HepG2 (cell line): Measurements from ENCODE around the gene GPC3. TPM values are rescaled to one million over a fixed set of nuclear protein-coding genes. Genes with fewer than 3 reads are reported as not detected.

ENCODE experiments used
- ATAC-seq: fragments of 200-7000 bp; cut with Tn5 transposase; 3 replicates; pipeline ENCODE4 v1.9.1; 2020; ENCODE audit warnings: mild to moderate bottlenecking, moderate library complexity
- BruUV-seq: library from RNA; stranded (reverse); fragments of 400-500 nt; replicated peaks from 2 replicates; lab custom pipeline; 2021; lab: Mats Ljungman, UMichigan
- CTCF ChIA-PET: fragments of 300-600 bp; formaldehyde crosslinking; extraction: SDS; loops from one replicate; lab custom pipeline; 2021; ENCODE audit warnings: low total read pairs, inconsistent platforms, low intra/inter-chr PET ratio; lab: Yijun Ruan, JAX
- POLR2A ChIA-PET: fragments of 350-600 bp; sonication (Branson Sonifier 250); formaldehyde crosslinking; loops from one replicate; lab custom pipeline; 2020; ENCODE audit warnings: antibody characterized with exemption, inconsistent platforms; lab: Yijun Ruan, JAX
- DNase-seq: peaks from one replicate; pipeline ENCODE4 v3.0.0-alpha.2; 2015; ENCODE audit warnings: low spot score
- FAIRE-seq: peaks from 3 replicates; lab custom pipeline; 2011; peaks lifted over from hg19 to GRCh38; lab: Jason Lieb, UNC
- H2AFZ ChIP-seq: one replicate; pipeline ENCODE4 v1.6.1; 2011; ENCODE audit warnings: low read length, inconsistent platforms
- H3K27ac ChIP-seq: fragments of 300-600 bp; 3 replicates; pipeline ENCODE4 v1.8.0; 2011; ENCODE audit warnings: mixed run types, mild to moderate bottlenecking, mixed read lengths, low read length, inconsistent platforms; ENCODE audit not compliant: insufficient read depth; ENCODE audit errors: extremely low read length
- H3K27me3 ChIP-seq, 2 experiments: fragments of 200-600 bp in 1 of 2; 2 replicates in 1 of 2; 3 replicates in 1 of 2; pipeline versions ENCODE4 v1.6.0 to v1.8.0; 2011; ENCODE audit warnings: low read length in 2 of 2, mild to moderate bottlenecking in 2 of 2, moderate library complexity in 2 of 2, inconsistent platforms in 1 of 2; ENCODE audit not compliant: insufficient read depth in 2 of 2, control insufficient read depth in 1 of 2
- H3K36me3 ChIP-seq, 2 experiments: fragments of 200-600 bp in 1 of 2; replicated peaks in 1 of 2; 2 replicates in 1 of 2; 3 replicates in 1 of 2; pipeline versions ENCODE4 v1.5.1 to v1.8.0; 2011; ENCODE audit warnings: low read length in 2 of 2, inconsistent platforms in 1 of 2; ENCODE audit not compliant: insufficient read depth in 2 of 2, control insufficient read depth in 1 of 2
- H3K4me1 ChIP-seq: 2 replicates; pipeline ENCODE4 v1.5.1; 2012; ENCODE audit warnings: low read length, inconsistent platforms; ENCODE audit not compliant: insufficient read depth
- H3K4me2 ChIP-seq: 2 replicates; pipeline ENCODE4 v1.6.0; 2011; ENCODE audit warnings: low read depth, low read length, inconsistent platforms
- H3K4me3 ChIP-seq, 3 experiments: fragments of 200-600 bp in 1 of 3; sonication (generic), shearing (Covaris generic) in 1 of 3; replicated peaks in 1 of 3; 2 replicates each; pipeline ENCODE4 v1.5.1; 2011 to 2016; ENCODE audit warnings: low read length in 3 of 3, inconsistent platforms in 2 of 3, low read depth in 2 of 3, mild to moderate bottlenecking in 2 of 3, control low read depth in 1 of 3, mixed read lengths in 1 of 3; ENCODE audit not compliant: insufficient read depth in 1 of 3
- H3K79me2 ChIP-seq: one replicate; pipeline ENCODE4 v1.6.1; 2011; ENCODE audit warnings: low read length, inconsistent platforms; ENCODE audit not compliant: insufficient read depth
- H3K9ac ChIP-seq: 2 replicates; pipeline ENCODE4 v1.6.0; 2011; ENCODE audit warnings: mild to moderate bottlenecking, low read depth, low read length, inconsistent platforms; ENCODE audit not compliant: insufficient read depth
- H3K9me3 ChIP-seq: 2 replicates; pipeline ENCODE4 v1.5.1; 2012; ENCODE audit warnings: mild to moderate bottlenecking, low read length
- H4K20me1 ChIP-seq: 2 replicates; pipeline ENCODE4 v1.6.0; 2011; ENCODE audit warnings: inconsistent platforms, mild to moderate bottlenecking, low read length, moderate library complexity; ENCODE audit not compliant: insufficient read depth
- FOXA1 ChIP-seq, 2 experiments: fragments of 450-650 bp in 1 of 2; sonication (generic) in 1 of 2; formaldehyde crosslinking in 1 of 2; IDR thresholded peaks; 2 replicates each; pipeline versions ENCODE4 v1.4.0 to v1.6.1; 2016 to 2020; ENCODE audit warnings: missing genetic modification reagents in 1 of 2
- HNRNPLL ChIP-seq: fragments of 200-400 bp; formaldehyde crosslinking; IDR thresholded peaks from 2 replicates; pipeline ENCODE4 v1.6.1; 2017; ENCODE audit warnings: mild to moderate bottlenecking, low read depth, low read length; ENCODE audit not compliant: poor library complexity, severe bottlenecking
- KAT2B ChIP-seq: fragments of 150-350 bp; IDR thresholded peaks from 2 replicates; pipeline ENCODE4 v1.6.1; 2014; ENCODE audit warnings: low read depth, low read length, borderline replicate concordance
- NCOR1 ChIP-seq: fragments of 200-600 bp; sonication (generic); IDR thresholded peaks from 2 replicates; pipeline ENCODE4 v1.7.0; 2017; ENCODE audit warnings: antibody characterized with exemption, low read length, borderline replicate concordance
- PRMT3 ChIP-seq: sonication (generic); formaldehyde crosslinking; IDR thresholded peaks from 2 replicates; pipeline ENCODE4 v1.8.1; 2022; ENCODE audit warnings: low read depth, mild to moderate bottlenecking, moderate library complexity, missing genetic modification reagents, borderline replicate concordance
- RBM22 ChIP-seq: fragments of 200-400 bp; formaldehyde crosslinking; optimal IDR thresholded peaks from 2 replicates; pipeline ENCODE3; 2017; ENCODE audit warnings: mild to moderate bottlenecking, low read length, moderate library complexity
- TAF15 ChIP-seq: fragments of 200-400 bp; formaldehyde crosslinking; IDR thresholded peaks from one replicate; pipeline ENCODE4 v1.6.1; 2018; ENCODE audit warnings: mild to moderate bottlenecking, low read depth, low read length; ENCODE audit not compliant: poor library complexity, severe bottlenecking
- ZNF121 ChIP-seq: sonication (generic); formaldehyde crosslinking; IDR thresholded peaks from 2 replicates; pipeline ENCODE4 v1.5.0; 2020; ENCODE audit warnings: mild to moderate bottlenecking, missing genetic modification reagents
- ZNF160 ChIP-seq: sonication (generic); formaldehyde crosslinking; IDR thresholded peaks from 2 replicates; pipeline ENCODE4 v1.8.0; 2022; ENCODE audit warnings: mild to moderate bottlenecking, inconsistent platforms, missing genetic modification reagents
- ZNF180 ChIP-seq: sonication (generic); formaldehyde crosslinking; IDR thresholded peaks from 2 replicates; pipeline ENCODE4 v1.4.0; 2020; ENCODE audit warnings: low read depth, missing genetic modification reagents, borderline replicate concordance
- ZNF234 ChIP-seq: sonication (generic); formaldehyde crosslinking; conservative IDR thresholded peaks from 2 replicates; pipeline ENCODE4 v1.5.1; 2020; ENCODE audit warnings: mild to moderate bottlenecking, missing genetic modification reagents
- ZNF337 ChIP-seq: sonication (generic); formaldehyde crosslinking; IDR thresholded peaks from 2 replicates; pipeline ENCODE4 v1.5.1; 2020; ENCODE audit warnings: missing genetic modification reagents, low read depth, mild to moderate bottlenecking, borderline replicate concordance
- ZNF367 ChIP-seq: sonication (generic); formaldehyde crosslinking; IDR thresholded peaks from 2 replicates; pipeline ENCODE4 v1.4.0; 2020; ENCODE audit warnings: missing genetic modification reagents, borderline replicate concordance
- ZNF768 ChIP-seq: sonication (generic); formaldehyde crosslinking; IDR thresholded peaks from 2 replicates; pipeline ENCODE4 v1.4.0; 2020; ENCODE audit warnings: missing genetic modification reagents
- ZNF780A ChIP-seq: sonication (generic); formaldehyde crosslinking; IDR thresholded peaks from 2 replicates; pipeline ENCODE4 v1.8.0; 2022; ENCODE audit warnings: mild to moderate bottlenecking, missing genetic modification reagents, moderate library complexity
- WGBS: methylation state at CpG from one replicate; pipeline ENCODE4 v1.1.6; 2017; ENCODE audit warnings: low lambda C conversion rate; 5-methylcytosine and 5-hydroxymethylcytosine counted together
- in situ Hi-C: cut with HindIII; loops from 2 replicates; pipeline ENCODE4 v1.10.0; 2017; ENCODE audit warnings: low pct_unique_long_range_greater_than_20kb; ENCODE audit not compliant: extremely low pct_ligation_motif_present
- intact Hi-C: fragments of 100-400 bp; cut with micrococcal nuclease; formaldehyde crosslinking; loops from one replicate; pipeline ENCODE4 v1.10.0; 2022; ENCODE audit not compliant: unreplicated experiment
- polyA plus RNA-seq, 8 experiments: library from polyadenylated mRNA; depleted of rRNA in 3 of 8; stranded (reverse) in 7 of 8; unstranded in 1 of 8; fragments of >200 nt; fragmentation: Illumina TruSeq in 4 of 8; extraction: Trizol in 4 of 8; gene quantifications; 2 replicates each; pipeline versions ENCODE4 v1.2.1 to v1.2.3, GENCODE V29; 2011 to 2016; ENCODE audit warnings: low read depth in 4 of 8, missing spikeins in 1 of 8, mixed read lengths in 1 of 8; ENCODE audit not compliant: insufficient read depth in 1 of 8
- total RNA-seq, 5 experiments: library from RNA; depleted of rRNA; stranded (reverse); fragments of >200 nt; fragmentation: Illumina TruSeq; extraction: Trizol; gene quantifications; 2 replicates each; pipeline ENCODE4 v1.2.3, GENCODE V29; 2016; ENCODE audit warnings: low read depth in 1 of 5
- TF ChIP-seq, protein P1 (sequence below), 2 experiments: sonication (generic) in 1 of 2; formaldehyde crosslinking in 1 of 2; IDR thresholded peaks; 2 replicates each; pipeline versions ENCODE4 v1.5.1 to v1.6.1; 2011 to 2020; ENCODE audit warnings: borderline replicate concordance in 1 of 2, low read depth in 1 of 2, low read length in 1 of 2, mild to moderate bottlenecking in 1 of 2, missing genetic modification reagents in 1 of 2, moderate library complexity in 1 of 2
- TF ChIP-seq, protein P2 (sequence below): sonication (generic); formaldehyde crosslinking; IDR thresholded peaks from 2 replicates; pipeline ENCODE4 v1.5.0; 2020; ENCODE audit warnings: missing genetic modification reagents, mild to moderate bottlenecking, borderline replicate concordance

The GPC3 gene
- total and polyA plus RNA-seq, 2 of the 13 experiments (the other 11 are each of a cell fraction or from before 2014, with no cell fraction given), result 1,799 to 3,263 TPM

DNA sequence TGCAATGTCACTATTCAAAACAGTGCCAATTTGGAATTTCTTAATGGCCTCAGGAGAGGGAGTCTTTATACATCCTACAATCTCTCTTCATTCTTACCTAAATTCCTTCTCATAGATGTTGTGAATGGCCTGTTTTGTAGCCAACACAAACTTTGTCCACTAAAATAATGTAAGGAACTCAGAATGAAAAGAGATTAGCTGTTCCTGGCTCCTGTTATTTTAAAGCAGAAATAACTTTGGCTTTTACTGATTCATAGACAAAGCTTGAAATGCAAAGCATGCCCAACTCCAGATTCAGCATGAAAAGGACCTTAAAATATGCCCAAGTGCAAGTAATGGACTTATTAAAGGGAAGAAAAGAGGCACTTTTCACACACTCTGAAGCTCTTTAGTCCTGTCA, 424.1 kb downstream of the GPC3 start:
- peaks cover 10 to 31% of the 10 kb centered on the region in 2 experiments for H3K36me3 ChIP-seq
- H3K79me2 ChIP-seq, result peaks cover 2% of the 10 kb centered on the region
- no peak for DNase-seq
- no peaks in the 10 kb centered on the region for H3K4me1 ChIP-seq
- TF ChIP-seq PRMT3 (CRISPR knock-in tag) (no peak), NCOR1 (no peak), KAT2B (no peak), ZNF768 (CRISPR knock-in tag) (no peak), TAF15 (no peak), ZNF780A (CRISPR knock-in tag) (no peak), ZNF180 (CRISPR knock-in tag) (no peak), ZNF160 (CRISPR knock-in tag) (no peak)
- TF ChIP-seq, all 625 proteins: peak for 0
- H3K9ac ChIP-seq, result no peak overlapping the region
- no TSS peak for BruUV-seq
- H3K9me3 ChIP-seq, result no peaks in the 10 kb centered on the region
- ATAC-seq (no peak), FAIRE-seq (no peak)
- POLR2A ChIA-PET, result no interaction called here
- H3K4me2 ChIP-seq, result no peak overlapping the region
- in situ Hi-C loops (no loop called here), intact Hi-C loops (no loop called here)
- peaks cover 27% of the 10 kb centered on the region; the same call in 1 of the 2 replicates for H4K20me1 ChIP-seq
- no peaks in the 10 kb centered on the region for H3K27me3 ChIP-seq
- no peak overlapping the region for H3K4me3 ChIP-seq
- CTCF ChIA-PET, result no interaction called here
- H2AFZ ChIP-seq, result no peak overlapping the region
- H3K27ac ChIP-seq, result no peak overlapping the region

DNA sequence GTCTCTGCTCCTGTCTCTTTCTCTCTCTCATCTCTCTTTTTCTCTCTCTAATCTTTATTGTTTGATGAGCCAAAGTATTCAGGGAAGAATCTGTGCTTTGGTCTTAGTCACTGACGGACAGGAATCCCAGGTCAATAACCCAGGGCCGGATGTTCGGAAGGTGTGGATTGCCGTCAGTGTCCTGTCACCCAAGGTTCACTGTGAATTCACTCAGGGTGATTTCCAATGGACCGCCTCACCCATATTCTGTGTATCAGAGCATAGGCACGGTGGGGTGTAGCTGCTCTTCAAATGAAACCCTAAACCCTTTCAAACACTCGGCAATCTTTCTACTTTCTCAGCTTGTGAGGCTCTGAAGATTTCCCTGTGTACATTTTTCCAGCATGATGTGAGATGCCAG, 425.5 kb downstream of the GPC3 start:
- Histone ChIP-seq H3K27me3 (no peaks in the 10 kb centered on the region), H3K9me3 (no peaks in the 10 kb centered on the region), H3K36me3 (peaks cover 9 to 21% of the 10 kb centered on the region in 2 experiments), H4K20me1 (peaks cover 16% of the 10 kb centered on the region; the same call in 1 of the 2 replicates), H3K79me2 (peaks cover 2% of the 10 kb centered on the region), H3K9ac (no peak overlapping the region), H2AFZ (no peak overlapping the region), H3K4me1 (no peaks in the 10 kb centered on the region), H3K4me3 (no peak overlapping the region), H3K4me2 (no peak overlapping the region), H3K27ac (no peak overlapping the region)
- in situ Hi-C loops, result no loop called here
- FAIRE-seq, result peak; percentile 4
- ChIA-PET POLR2A (no interaction called here), CTCF (no interaction called here)
- 92% methylated on average over 5 of the region's 7 CpGs for WGBS
- ATAC-seq, result no peak
- intact Hi-C loops, result no loop called here
- BruUV-seq, result TSS peak; percentile 15
- DNase-seq, result no peak
- no peak for TF ChIP-seq ZNF367 (CRISPR knock-in tag)
- no peak for TF ChIP-seq ZNF234
- TF ChIP-seq, protein P1, sequence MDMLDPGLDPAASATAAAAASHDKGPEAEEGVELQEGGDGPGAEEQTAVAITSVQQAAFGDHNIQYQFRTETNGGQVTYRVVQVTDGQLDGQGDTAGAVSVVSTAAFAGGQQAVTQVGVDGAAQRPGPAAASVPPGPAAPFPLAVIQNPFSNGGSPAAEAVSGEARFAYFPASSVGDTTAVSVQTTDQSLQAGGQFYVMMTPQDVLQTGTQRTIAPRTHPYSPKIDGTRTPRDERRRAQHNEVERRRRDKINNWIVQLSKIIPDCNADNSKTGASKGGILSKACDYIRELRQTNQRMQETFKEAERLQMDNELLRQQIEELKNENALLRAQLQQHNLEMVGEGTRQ (IDR thresholded peaks at IDR 0.05; ENCODE audit: low read depth, low read length), result no peak
- TF ChIP-seq, protein P1 (CRISPR knock-in tag; IDR thresholded peaks at IDR 0.05; ENCODE audit: borderline replicate concordance), result no peak
- no peak for TF ChIP-seq ZNF337
- peak; percentile 80 for TF ChIP-seq RBM22
- no peak for TF ChIP-seq ZNF121 (CRISPR knock-in tag)
- no peak for TF ChIP-seq FOXA1 (IDR thresholded peaks at IDR 0.05)
- TF ChIP-seq FOXA1 (CRISPR knock-in tag; IDR thresholded peaks at IDR 0.05), result no peak
- TF ChIP-seq, protein P2, sequence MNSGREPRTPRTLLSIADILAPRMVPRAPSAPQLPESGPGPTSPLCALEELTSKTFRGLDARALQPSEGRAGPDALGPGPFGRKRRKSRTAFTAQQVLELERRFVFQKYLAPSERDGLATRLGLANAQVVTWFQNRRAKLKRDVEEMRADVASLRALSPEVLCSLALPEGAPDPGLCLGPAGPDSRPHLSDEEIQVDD, result no peak
- no peak for TF ChIP-seq HNRNPLL
